ENCODE data around the gene DOCK3. TPM values are rescaled to one million over a fixed set of nuclear protein-coding genes. Genes with fewer than 3 reads are reported as not detected.

The DOCK3 gene
- total RNA-seq, 1 experiment from 2014 or later, result 5.6 TPM

DNA sequence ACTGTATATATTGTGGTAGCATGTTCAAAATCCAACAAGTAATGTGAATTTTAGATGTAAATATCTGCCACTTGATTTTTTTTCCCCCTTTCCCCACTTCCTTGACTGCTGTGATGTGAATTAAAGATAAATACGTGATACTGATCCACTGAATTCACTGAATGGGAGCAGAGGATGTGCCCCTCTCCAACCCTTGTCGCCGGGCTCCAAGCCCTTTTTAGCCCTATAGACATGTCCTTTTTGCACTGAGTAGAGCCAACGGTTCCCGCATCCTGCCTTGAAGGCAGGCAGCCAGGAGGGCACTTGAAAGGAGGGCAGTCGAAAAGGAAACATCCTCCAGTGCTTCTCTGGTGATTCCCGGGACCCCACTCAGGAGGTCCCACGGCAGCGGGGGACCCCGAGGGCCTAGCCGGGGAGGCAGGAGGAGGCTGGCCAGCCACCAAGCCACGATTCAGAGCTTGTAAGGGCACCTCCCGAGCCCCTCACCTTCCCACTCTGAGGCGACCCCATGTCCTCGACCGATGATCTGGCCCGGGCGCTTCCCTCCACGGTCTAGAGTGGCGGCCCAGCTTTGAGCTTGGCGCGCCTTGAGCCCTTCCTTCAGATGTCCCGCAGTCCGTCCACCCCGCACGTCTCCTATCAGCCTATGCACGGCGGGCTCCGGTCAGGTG lies 709.5 kb downstream of the DOCK3 start (continued):
- TF ChIP-seq, protein P1, sequence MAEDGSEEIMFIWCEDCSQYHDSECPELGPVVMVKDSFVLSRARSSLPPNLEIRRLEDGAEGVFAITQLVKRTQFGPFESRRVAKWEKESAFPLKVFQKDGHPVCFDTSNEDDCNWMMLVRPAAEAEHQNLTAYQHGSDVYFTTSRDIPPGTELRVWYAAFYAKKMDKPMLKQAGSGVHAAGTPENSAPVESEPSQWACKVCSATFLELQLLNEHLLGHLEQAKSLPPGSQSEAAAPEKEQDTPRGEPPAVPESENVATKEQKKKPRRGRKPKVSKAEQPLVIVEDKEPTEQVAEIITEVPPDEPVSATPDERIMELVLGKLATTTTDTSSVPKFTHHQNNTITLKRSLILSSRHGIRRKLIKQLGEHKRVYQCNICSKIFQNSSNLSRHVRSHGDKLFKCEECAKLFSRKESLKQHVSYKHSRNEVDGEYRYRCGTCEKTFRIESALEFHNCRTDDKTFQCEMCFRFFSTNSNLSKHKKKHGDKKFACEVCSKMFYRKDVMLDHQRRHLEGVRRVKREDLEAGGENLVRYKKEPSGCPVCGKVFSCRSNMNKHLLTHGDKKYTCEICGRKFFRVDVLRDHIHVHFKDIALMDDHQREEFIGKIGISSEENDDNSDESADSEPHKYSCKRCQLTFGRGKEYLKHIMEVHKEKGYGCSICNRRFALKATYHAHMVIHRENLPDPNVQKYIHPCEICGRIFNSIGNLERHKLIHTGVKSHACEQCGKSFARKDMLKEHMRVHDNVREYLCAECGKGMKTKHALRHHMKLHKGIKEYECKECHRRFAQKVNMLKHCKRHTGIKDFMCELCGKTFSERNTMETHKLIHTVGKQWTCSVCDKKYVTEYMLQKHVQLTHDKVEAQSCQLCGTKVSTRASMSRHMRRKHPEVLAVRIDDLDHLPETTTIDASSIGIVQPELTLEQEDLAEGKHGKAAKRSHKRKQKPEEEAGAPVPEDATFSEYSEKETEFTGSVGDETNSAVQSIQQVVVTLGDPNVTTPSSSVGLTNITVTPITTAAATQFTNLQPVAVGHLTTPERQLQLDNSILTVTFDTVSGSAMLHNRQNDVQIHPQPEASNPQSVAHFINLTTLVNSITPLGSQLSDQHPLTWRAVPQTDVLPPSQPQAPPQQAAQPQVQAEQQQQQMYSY (CRISPR knock-in tag; IDR thresholded peaks at IDR 0.05), result no peak
- TF ChIP-seq, protein P2, sequence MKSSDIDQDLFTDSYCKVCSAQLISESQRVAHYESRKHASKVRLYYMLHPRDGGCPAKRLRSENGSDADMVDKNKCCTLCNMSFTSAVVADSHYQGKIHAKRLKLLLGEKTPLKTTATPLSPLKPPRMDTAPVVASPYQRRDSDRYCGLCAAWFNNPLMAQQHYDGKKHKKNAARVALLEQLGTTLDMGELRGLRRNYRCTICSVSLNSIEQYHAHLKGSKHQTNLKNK (CRISPR knock-in tag; IDR thresholded peaks at IDR 0.05), result no peak
- TF ChIP-seq ZBTB21 (CRISPR knock-in tag; IDR thresholded peaks at IDR 0.05; ENCODE audit: borderline replicate concordance) (no peak), CREB1 (CRISPR knock-in tag; IDR thresholded peaks at IDR 0.05) (peak; percentile 50; the same call in 1 of the 2 replicates), KAT7 (CRISPR knock-in tag; IDR thresholded peaks at IDR 0.05; ENCODE audit: borderline replicate concordance) (0 out of 2 replicates have a peak, but pooled peaks have one; percentile 48), RELA (CRISPR knock-in tag; IDR thresholded peaks at IDR 0.05; ENCODE audit: borderline replicate concordance) (0 out of 2 replicates have a peak, but pooled peaks have one; percentile 76), HMGA2 (CRISPR knock-in tag; IDR thresholded peaks at IDR 0.05) (0 out of 2 replicates have a peak, but pooled peaks have one; percentile 4), FOXJ3 (CRISPR knock-in tag; IDR thresholded peaks at IDR 0.05; ENCODE audit: borderline replicate concordance) (no peak), TCF7 (CRISPR knock-in tag; IDR thresholded peaks at IDR 0.05; ENCODE audit: low read depth) (peak; percentile 37; the same call in 1 of the 2 replicates), RORB (CRISPR knock-in tag; IDR thresholded peaks at IDR 0.05) (no peak), OVOL2 (CRISPR knock-in tag; IDR thresholded peaks at IDR 0.05; ENCODE audit: borderline replicate concordance) (no peak), FOXK1 (CRISPR knock-in tag; IDR thresholded peaks at IDR 0.05) (no peak), ZNF219 (CRISPR knock-in tag; IDR thresholded peaks at IDR 0.05; ENCODE audit: borderline replicate concordance) (no peak), EMX1 (CRISPR knock-in tag; IDR thresholded peaks at IDR 0.05) (no peak), SMAD4 (CRISPR knock-in tag; IDR thresholded peaks at IDR 0.05) (no peak)
- TF ChIP-seq, protein P3, sequence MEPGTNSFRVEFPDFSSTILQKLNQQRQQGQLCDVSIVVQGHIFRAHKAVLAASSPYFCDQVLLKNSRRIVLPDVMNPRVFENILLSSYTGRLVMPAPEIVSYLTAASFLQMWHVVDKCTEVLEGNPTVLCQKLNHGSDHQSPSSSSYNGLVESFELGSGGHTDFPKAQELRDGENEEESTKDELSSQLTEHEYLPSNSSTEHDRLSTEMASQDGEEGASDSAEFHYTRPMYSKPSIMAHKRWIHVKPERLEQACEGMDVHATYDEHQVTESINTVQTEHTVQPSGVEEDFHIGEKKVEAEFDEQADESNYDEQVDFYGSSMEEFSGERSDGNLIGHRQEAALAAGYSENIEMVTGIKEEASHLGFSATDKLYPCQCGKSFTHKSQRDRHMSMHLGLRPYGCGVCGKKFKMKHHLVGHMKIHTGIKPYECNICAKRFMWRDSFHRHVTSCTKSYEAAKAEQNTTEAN (CRISPR knock-in tag; IDR thresholded peaks at IDR 0.05), result no peak
- TF ChIP-seq, protein P4, sequence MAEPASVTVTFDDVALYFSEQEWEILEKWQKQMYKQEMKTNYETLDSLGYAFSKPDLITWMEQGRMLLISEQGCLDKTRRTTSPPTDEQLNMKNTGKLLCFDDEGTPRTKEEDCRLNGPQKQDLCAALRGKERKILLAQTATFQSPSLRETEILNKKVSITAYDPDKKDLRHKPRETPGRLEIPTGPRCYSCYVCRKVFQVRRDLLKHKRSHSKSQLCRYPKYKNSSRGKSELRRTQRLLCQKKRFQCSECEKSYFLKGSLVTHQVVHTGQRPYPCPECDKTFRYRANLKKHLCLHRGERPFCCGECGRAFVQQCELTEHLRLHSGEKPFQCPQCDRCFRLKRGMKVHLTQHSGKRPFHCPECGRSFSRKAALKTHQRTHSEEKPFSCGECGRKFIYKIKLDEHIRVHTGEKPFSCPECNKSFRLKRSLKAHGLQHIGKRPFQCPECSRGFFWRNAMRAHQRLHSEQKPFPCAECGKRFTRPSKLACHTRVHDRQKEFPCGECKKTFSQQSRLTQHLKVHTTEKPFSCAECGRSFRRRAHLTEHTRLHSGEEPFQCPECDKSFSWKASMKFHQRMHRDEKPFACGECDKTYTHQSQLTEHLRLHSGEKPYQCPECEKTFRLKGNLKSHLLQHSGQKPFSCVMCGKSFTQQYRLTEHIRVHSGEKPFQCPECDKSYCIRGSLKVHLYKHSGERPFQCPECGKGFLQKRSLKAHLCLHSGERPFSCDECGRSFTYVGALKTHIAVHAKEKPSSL (CRISPR knock-in tag; conservative IDR thresholded peaks at IDR 0.05), result no peak
- TF ChIP-seq, protein P5, sequence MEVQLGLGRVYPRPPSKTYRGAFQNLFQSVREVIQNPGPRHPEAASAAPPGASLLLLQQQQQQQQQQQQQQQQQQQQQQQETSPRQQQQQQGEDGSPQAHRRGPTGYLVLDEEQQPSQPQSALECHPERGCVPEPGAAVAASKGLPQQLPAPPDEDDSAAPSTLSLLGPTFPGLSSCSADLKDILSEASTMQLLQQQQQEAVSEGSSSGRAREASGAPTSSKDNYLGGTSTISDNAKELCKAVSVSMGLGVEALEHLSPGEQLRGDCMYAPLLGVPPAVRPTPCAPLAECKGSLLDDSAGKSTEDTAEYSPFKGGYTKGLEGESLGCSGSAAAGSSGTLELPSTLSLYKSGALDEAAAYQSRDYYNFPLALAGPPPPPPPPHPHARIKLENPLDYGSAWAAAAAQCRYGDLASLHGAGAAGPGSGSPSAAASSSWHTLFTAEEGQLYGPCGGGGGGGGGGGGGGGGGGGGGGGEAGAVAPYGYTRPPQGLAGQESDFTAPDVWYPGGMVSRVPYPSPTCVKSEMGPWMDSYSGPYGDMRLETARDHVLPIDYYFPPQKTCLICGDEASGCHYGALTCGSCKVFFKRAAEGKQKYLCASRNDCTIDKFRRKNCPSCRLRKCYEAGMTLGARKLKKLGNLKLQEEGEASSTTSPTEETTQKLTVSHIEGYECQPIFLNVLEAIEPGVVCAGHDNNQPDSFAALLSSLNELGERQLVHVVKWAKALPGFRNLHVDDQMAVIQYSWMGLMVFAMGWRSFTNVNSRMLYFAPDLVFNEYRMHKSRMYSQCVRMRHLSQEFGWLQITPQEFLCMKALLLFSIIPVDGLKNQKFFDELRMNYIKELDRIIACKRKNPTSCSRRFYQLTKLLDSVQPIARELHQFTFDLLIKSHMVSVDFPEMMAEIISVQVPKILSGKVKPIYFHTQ (CRISPR knock-in tag; IDR thresholded peaks at IDR 0.05), result no peak
- TF ChIP-seq, protein P6, sequence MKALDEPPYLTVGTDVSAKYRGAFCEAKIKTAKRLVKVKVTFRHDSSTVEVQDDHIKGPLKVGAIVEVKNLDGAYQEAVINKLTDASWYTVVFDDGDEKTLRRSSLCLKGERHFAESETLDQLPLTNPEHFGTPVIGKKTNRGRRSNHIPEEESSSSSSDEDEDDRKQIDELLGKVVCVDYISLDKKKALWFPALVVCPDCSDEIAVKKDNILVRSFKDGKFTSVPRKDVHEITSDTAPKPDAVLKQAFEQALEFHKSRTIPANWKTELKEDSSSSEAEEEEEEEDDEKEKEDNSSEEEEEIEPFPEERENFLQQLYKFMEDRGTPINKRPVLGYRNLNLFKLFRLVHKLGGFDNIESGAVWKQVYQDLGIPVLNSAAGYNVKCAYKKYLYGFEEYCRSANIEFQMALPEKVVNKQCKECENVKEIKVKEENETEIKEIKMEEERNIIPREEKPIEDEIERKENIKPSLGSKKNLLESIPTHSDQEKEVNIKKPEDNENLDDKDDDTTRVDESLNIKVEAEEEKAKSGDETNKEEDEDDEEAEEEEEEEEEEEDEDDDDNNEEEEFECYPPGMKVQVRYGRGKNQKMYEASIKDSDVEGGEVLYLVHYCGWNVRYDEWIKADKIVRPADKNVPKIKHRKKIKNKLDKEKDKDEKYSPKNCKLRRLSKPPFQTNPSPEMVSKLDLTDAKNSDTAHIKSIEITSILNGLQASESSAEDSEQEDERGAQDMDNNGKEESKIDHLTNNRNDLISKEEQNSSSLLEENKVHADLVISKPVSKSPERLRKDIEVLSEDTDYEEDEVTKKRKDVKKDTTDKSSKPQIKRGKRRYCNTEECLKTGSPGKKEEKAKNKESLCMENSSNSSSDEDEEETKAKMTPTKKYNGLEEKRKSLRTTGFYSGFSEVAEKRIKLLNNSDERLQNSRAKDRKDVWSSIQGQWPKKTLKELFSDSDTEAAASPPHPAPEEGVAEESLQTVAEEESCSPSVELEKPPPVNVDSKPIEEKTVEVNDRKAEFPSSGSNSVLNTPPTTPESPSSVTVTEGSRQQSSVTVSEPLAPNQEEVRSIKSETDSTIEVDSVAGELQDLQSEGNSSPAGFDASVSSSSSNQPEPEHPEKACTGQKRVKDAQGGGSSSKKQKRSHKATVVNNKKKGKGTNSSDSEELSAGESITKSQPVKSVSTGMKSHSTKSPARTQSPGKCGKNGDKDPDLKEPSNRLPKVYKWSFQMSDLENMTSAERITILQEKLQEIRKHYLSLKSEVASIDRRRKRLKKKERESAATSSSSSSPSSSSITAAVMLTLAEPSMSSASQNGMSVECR (CRISPR knock-in tag; IDR thresholded peaks at IDR 0.05; ENCODE audit: borderline replicate concordance), result no peak
- TF ChIP-seq, protein P7, sequence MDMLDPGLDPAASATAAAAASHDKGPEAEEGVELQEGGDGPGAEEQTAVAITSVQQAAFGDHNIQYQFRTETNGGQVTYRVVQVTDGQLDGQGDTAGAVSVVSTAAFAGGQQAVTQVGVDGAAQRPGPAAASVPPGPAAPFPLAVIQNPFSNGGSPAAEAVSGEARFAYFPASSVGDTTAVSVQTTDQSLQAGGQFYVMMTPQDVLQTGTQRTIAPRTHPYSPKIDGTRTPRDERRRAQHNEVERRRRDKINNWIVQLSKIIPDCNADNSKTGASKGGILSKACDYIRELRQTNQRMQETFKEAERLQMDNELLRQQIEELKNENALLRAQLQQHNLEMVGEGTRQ (CRISPR knock-in tag; IDR thresholded peaks at IDR 0.05), result no peak

Data from WTC11 (cell line).